SU-DHL-6 (cell line): ENCODE results near the gene NAGPA.

Source experiments
- H2AFZ ChIP-seq: fragments of 200-600 bp; sonication (generic); 2 replicates; pipeline ENCODE4 v1.6.1; 2014; ENCODE audit warnings: low read depth, mild to moderate bottlenecking, moderate library complexity, mixed read lengths, antibody characterized with exemption, low read length; ENCODE audit not compliant: severe bottlenecking
- H3F3A ChIP-seq: fragments of 200-600 bp; shearing (Covaris generic); 2 replicates; pipeline ENCODE4 v1.6.0; 2016; ENCODE audit warnings: antibody characterized with exemption, mild to moderate bottlenecking; ENCODE audit not compliant: insufficient read depth
- H3K27ac ChIP-seq: fragments of 200-600 bp; sonication (generic); 2 replicates; pipeline ENCODE4 v1.5.1; 2016; ENCODE audit warnings: low read depth, mild to moderate bottlenecking, low read length, moderate library complexity, mixed read lengths
- H3K27me3 ChIP-seq: fragments of 200-600 bp; sonication (generic), shearing (Covaris generic); 2 replicates; pipeline ENCODE4 v1.6.0; 2014; ENCODE audit warnings: mild to moderate bottlenecking, low read length
- H3K36me3 ChIP-seq: fragments of 200-600 bp; sonication (generic); 2 replicates; pipeline ENCODE4 v1.6.1; 2014; ENCODE audit warnings: mild to moderate bottlenecking, low read length, mixed read lengths
- H3K4me2 ChIP-seq: fragments of 300-600, 200-600 bp; shearing (Covaris generic), sonication (generic); 2 replicates; pipeline ENCODE4 v1.6.0; 2014; ENCODE audit warnings: low read length, low read depth, mild to moderate bottlenecking; ENCODE audit not compliant: poor library complexity, severe bottlenecking
- H3K4me3 ChIP-seq: fragments of 200-600 bp; sonication (generic); 2 replicates; pipeline ENCODE4 v1.5.1; 2014; ENCODE audit warnings: antibody characterized with exemption, low read length, mild to moderate bottlenecking, mixed read lengths; ENCODE audit not compliant: insufficient read depth, poor library complexity, severe bottlenecking
- H3K79me2 ChIP-seq: fragments of 200-600 bp; sonication (generic); 2 replicates; pipeline ENCODE4 v1.6.1; 2014; ENCODE audit warnings: mild to moderate bottlenecking, low read length, moderate library complexity; ENCODE audit not compliant: insufficient read depth
- H3K9ac ChIP-seq: fragments of 200-600 bp; sonication (generic); 2 replicates; pipeline ENCODE4 v1.7.0; 2014; ENCODE audit warnings: mild to moderate bottlenecking, low read length
- H3K9me2 ChIP-seq: fragments of 200-600 bp; sonication (generic); replicated peaks from 2 replicates; pipeline ENCODE4 v1.6.1; 2014; ENCODE audit warnings: low read length; ENCODE audit not compliant: insufficient read depth
- H3K9me3 ChIP-seq: fragments of 200-600 bp; sonication (generic); 2 replicates; pipeline ENCODE4 v1.6.1; 2014; ENCODE audit warnings: low read length, mixed read lengths; ENCODE audit not compliant: insufficient read depth
- H4K20me1 ChIP-seq: fragments of 200-600 bp; sonication (generic); 2 replicates; pipeline ENCODE4 v1.6.1; 2014; ENCODE audit warnings: low read depth, mild to moderate bottlenecking, antibody characterized with exemption, low read length, moderate library complexity, mixed read lengths
- CTCF ChIP-seq: fragments of 200-600 bp; sonication (generic); IDR thresholded peaks from one replicate; pipeline ENCODE4 v1.5.1; 2017; ENCODE audit warnings: antibody characterized with exemption, mild to moderate bottlenecking, low read length, moderate library complexity; ENCODE audit not compliant: insufficient read depth, poor library complexity, severe bottlenecking
- EZH2phosphoT487 ChIP-seq: fragments of 200-600 bp; sonication (generic), shearing (Covaris generic); conservative IDR thresholded peaks from 2 replicates; pipeline ENCODE4 v1.6.1; 2018; ENCODE audit warnings: mild to moderate bottlenecking, antibody characterized with exemption, low read length, moderate library complexity, mixed read lengths

Gene NAGPA

GRCh38 chr16:4980691-4981090 is 53.0 kb downstream of the NAGPA start:
- H3K27me3 ChIP-seq = 0 out of 2 replicates have a peak, but pooled peaks cover 2% of the 10 kb centered on the region
- no peak overlapping the region for H2AFZ ChIP-seq
- peaks cover 4% of the 10 kb centered on the region; the same call in 1 of the 2 replicates for H3K9me3 ChIP-seq

GRCh38 chr16:4979736-4980660 is 53.7 kb downstream of the NAGPA start:
- H3K27ac ChIP-seq = no peak overlapping the region
- H3F3A ChIP-seq = no peaks in the 10 kb centered on the region
- no peak overlapping the region for H3K4me2 ChIP-seq
- TF ChIP-seq CTCF = no peak
- no peak for TF ChIP-seq EZH2phosphoT487
- H3K4me3 ChIP-seq = no peak overlapping the region
- H2AFZ ChIP-seq = no peak overlapping the region
- H3K9ac ChIP-seq = no peak overlapping the region
- peaks cover 4% of the 10 kb centered on the region; the same call in 1 of the 2 replicates for H3K9me3 ChIP-seq
- no peaks in the 10 kb centered on the region for H4K20me1 ChIP-seq
- 0 out of 2 replicates have a peak, but pooled peaks cover 2% of the 10 kb centered on the region for H3K27me3 ChIP-seq
- no peaks in the 10 kb centered on the region for H3K9me2 ChIP-seq
- H3K36me3 ChIP-seq = no peaks in the 10 kb centered on the region
- no peaks in the 10 kb centered on the region for H3K79me2 ChIP-seq

More at GRCh38 chr16:4980691-4981090, 53.0 kb downstream of the NAGPA start:
- Histone ChIP-seq H3K4me3 (no peak overlapping the region), H4K20me1 (no peaks in the 10 kb centered on the region), H3K9ac (no peak overlapping the region), H3K27ac (no peak overlapping the region), H3K79me2 (no peaks in the 10 kb centered on the region), H3K36me3 (no peaks in the 10 kb centered on the region), H3K4me2 (no peak overlapping the region), H3K9me2 (no peaks in the 10 kb centered on the region), H3F3A (no peaks in the 10 kb centered on the region)
- TF ChIP-seq EZH2phosphoT487 (no peak), CTCF (no peak)

DNA sequence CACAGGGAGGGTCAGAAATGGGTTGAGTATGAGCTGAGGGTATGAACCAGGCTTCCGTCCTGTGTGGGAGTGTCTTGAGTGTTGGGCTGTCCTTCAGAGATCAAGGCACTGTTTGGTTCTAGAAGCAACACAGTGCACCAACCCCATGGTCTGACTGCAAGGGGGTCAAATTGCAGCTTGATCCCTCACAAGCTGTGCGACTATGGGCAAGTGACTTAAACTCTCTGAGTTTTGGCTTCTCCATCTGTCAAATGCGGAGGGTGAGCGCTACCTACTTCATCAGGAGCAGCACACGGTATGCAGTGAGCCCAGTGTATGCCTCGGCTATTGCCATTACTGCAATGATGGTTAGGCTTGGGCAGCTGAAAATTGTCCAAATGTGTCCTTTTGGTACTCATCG is 54.6 kb downstream of the NAGPA start:
- Histone ChIP-seq H3K27ac (no peak overlapping the region), H3K4me2 (no peak overlapping the region), H3K9me2 (no peaks in the 10 kb centered on the region), H3K4me3 (no peak overlapping the region), H3K9ac (no peak overlapping the region), H3K36me3 (no peaks in the 10 kb centered on the region), H2AFZ (no peak overlapping the region), H3F3A (no peaks in the 10 kb centered on the region), H3K27me3 (0 out of 2 replicates have a peak, but pooled peaks cover under 1% of the 10 kb centered on the region), H3K79me2 (no peaks in the 10 kb centered on the region), H3K9me3 (peaks cover 2% of the 10 kb centered on the region; the same call in 1 of the 2 replicates), H4K20me1 (no peaks in the 10 kb centered on the region)
- no peak for TF ChIP-seq CTCF
- TF ChIP-seq EZH2phosphoT487 = no peak
